Aorta (tissue), 5 donors: ENCODE measurements around the gene ENPP7. TPM values are rescaled to one million over a fixed set of nuclear protein-coding genes. Genes with fewer than 3 reads are reported as not detected.

Source experiments
- ATAC-seq: fragments of 200-7000 bp; cut with Tn5 transposase; one replicate; pipeline ENCODE4 v1.9.1; 2022; ENCODE audit warnings: moderate library complexity; ENCODE audit not compliant: low FRiP score
- DNase-seq, 2 donors: peaks; one replicate each; pipeline ENCODE4 v3.0.0-alpha.2; 2020
- H3K27ac ChIP-seq, 2 donors: one replicate each; pipeline ENCODE4 v1.5.1; 2013; ENCODE audit warnings: low read length in 2 of 2, mild to moderate bottlenecking in 2 of 2, moderate library complexity in 2 of 2, control low read depth in 1 of 2, inconsistent platforms in 1 of 2, low read depth in 1 of 2
- H3K27me3 ChIP-seq, 2 donors: one replicate each; pipeline ENCODE4 v1.6.1; 2013; ENCODE audit warnings: control low read depth in 1 of 2, low read length in 1 of 2, mild to moderate bottlenecking in 1 of 2, moderate library complexity in 1 of 2; ENCODE audit not compliant: insufficient read depth in 2 of 2, control insufficient read depth in 1 of 2
- H3K36me3 ChIP-seq, 2 donors: one replicate each; pipeline ENCODE4 v1.6.1; 2013; ENCODE audit warnings: control low read depth in 1 of 2, low read length in 1 of 2, mild to moderate bottlenecking in 1 of 2; ENCODE audit not compliant: insufficient read depth in 2 of 2, control insufficient read depth in 1 of 2
- H3K4me1 ChIP-seq, 2 donors: one replicate each; pipeline ENCODE4 v1.6.1; 2013; ENCODE audit warnings: low read length in 2 of 2, control low read depth in 1 of 2, mild to moderate bottlenecking in 1 of 2, moderate library complexity in 1 of 2; ENCODE audit not compliant: insufficient read depth in 2 of 2, control insufficient read depth in 1 of 2
- H3K4me3 ChIP-seq, 2 donors: one replicate each; pipeline ENCODE4 v1.5.1; 2013; ENCODE audit warnings: low read length in 2 of 2, control low read depth in 1 of 2, mild to moderate bottlenecking in 1 of 2
- H3K9me3 ChIP-seq: one replicate; pipeline ENCODE4 v1.6.1; 2013; ENCODE audit warnings: mild to moderate bottlenecking, low read length; ENCODE audit not compliant: control insufficient read depth
- WGBS, 2 donors: extraction: QIAGEN DNeasy Blood & Tissue Kit; methylation state at CpG; one replicate each; pipeline ENCODE4 v1.1.7; 2013; 5-methylcytosine and 5-hydroxymethylcytosine counted together
- intact Hi-C, 2 donors: fragments of 100-400 bp; cut with DNase I; formaldehyde crosslinking; loops; one replicate each; pipeline versions ENCODE4 v1.14.2 to v1.15.0; 2022
- polyA plus RNA-seq, 2 donors: library from polyadenylated mRNA; stranded (reverse); fragments of 200-250 nt; gene quantifications; one replicate each; pipeline ENCODE4 v1.2.3, GENCODE V29; 2013
- total RNA-seq, 2 donors: library from RNA; stranded (reverse); fragmentation: NEBNext Ultra II Directional; extraction: Animal tissue kit (Norgen Biotek cat#: 25700); gene quantifications; one replicate each; pipeline ENCODE4 v1.2.1, GENCODE V29; 2021
- donor health status: healthy with polysubstance abuse.
- donor health status: Bipolar disorder and iron deficiency.
- donor health status: DM: no; HTN: no; CAD: no.
- donor health status: DM: no; HTN: no; CAD: no.
- donor health status: DM: yes; HTN: yes; CAD: no.

Gene ENPP7
- total and polyA plus RNA-seq, 4 donors = 10.9 TPM; not detected in 3

DNA sequence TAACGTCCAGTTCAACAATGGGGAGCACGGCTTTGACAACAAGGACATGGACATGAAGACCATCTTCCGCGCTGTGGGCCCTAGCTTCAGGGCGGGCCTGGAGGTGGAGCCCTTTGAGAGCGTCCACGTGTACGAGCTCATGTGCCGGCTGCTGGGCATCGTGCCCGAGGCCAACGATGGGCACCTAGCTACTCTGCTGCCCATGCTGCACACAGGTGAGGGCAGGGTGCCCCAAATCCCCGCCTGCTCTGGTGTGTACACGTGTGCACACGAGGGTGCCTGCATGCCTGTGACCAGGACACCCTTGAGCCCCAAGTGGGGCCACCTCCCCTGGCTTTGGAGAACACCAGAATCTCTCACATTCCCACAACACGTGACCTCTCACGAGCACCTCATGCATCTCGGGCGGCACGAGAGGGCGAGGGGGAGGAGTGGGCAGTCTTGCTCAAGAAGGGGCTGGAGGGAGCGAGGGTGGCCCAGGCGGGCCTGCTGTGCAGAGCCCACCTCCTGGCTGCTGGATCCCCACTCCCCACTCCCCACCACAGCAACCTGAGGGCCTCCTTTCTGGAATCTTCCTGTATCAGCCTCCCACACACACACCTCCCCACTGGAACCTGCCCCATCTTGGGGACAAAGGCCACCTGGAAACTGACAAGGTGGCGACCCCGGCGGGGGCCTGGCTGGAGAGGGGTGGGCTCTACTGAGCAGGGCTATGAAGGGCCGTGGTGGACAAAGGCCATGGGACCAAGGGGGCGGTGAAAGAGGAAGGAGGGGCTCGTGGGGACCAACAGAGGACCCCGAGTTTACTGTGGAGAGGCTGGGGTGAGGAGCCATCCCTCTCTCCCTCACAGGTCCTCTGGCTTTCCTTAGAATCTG, 6.5 kb downstream of the ENPP7 start:
- DNase-seq (no peak), ATAC-seq (no peak)
- no peak overlapping the region for H3K27ac ChIP-seq
- H3K9me3 ChIP-seq = no peaks in the 10 kb centered on the region
- no peak overlapping the region for H3K4me3 ChIP-seq
- H3K27me3 ChIP-seq = no peaks in the 10 kb centered on the region
- WGBS, 2 donors = 90 to 91% methylated on average over 30 of the region's 30 CpGs
- no peaks in the 10 kb centered on the region for H3K36me3 ChIP-seq
- H3K4me1 ChIP-seq = no peaks in the 10 kb centered on the region
- intact Hi-C loops = no loop called here

- no peak for ATAC-seq
- Histone ChIP-seq H3K9me3 (no peaks in the 10 kb centered on the region), H3K36me3 (no peaks in the 10 kb centered on the region), H3K27ac (no peak overlapping the region), H3K27me3 (no peaks in the 10 kb centered on the region), H3K4me1 (no peaks in the 10 kb centered on the region), H3K4me3 (no peak overlapping the region)
- 90 to 94% methylated on average over 17 of the region's 17 CpGs for WGBS, 2 donors
- DNase-seq = peak in 1 of 2 donors; percentile 70
- intact Hi-C loops = no loop called here
Observed at GRCh38 chr17:79737922-79738578, 7.3 kb downstream of the ENPP7 start.

DNA sequence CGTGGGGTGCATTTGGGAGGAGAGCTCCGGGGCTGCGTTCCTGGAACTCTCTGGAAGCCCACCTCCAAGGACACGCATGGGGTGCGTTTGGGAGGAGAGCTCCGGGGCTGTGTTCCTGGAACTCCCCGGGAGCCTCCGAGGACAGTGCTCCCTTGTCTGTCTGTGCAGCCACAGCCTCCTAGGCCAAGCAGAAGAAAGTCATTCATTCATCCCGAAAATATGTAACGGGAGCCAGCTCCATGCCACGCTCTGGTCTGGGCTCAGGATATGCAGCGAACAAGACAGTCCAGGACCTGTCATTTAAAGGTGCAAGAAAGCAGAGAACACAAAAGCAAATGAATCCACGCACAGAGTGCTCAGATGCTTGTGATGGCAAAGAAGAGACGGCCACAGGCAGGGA, 7.9 kb downstream of the ENPP7 start:
- intact Hi-C loops = no loop called here
- Histone ChIP-seq H3K4me3 (no peak overlapping the region), H3K36me3 (no peaks in the 10 kb centered on the region), H3K27me3 (no peaks in the 10 kb centered on the region), H3K27ac (no peak overlapping the region), H3K9me3 (no peaks in the 10 kb centered on the region), H3K4me1 (no peaks in the 10 kb centered on the region)
- 90 to 92% methylated on average over 14 of the region's 14 CpGs for WGBS, 2 donors
- DNase-seq (no peak), ATAC-seq (no peak)

- no peak overlapping the region for H3K27ac ChIP-seq
- intact Hi-C loops = no loop called here
- no peaks in the 10 kb centered on the region for H3K4me1 ChIP-seq
- H3K36me3 ChIP-seq = no peaks in the 10 kb centered on the region
- DNase-seq = no peak
- 85 to 88% methylated on average over 28 of the region's 28 CpGs for WGBS, 2 donors
- no peak for ATAC-seq
- H3K9me3 ChIP-seq = no peaks in the 10 kb centered on the region
- H3K4me3 ChIP-seq = no peak overlapping the region
- H3K27me3 ChIP-seq = no peaks in the 10 kb centered on the region
Observed at GRCh38 chr17:79739148-79740062, 8.7 kb downstream of the ENPP7 start.

DNA sequence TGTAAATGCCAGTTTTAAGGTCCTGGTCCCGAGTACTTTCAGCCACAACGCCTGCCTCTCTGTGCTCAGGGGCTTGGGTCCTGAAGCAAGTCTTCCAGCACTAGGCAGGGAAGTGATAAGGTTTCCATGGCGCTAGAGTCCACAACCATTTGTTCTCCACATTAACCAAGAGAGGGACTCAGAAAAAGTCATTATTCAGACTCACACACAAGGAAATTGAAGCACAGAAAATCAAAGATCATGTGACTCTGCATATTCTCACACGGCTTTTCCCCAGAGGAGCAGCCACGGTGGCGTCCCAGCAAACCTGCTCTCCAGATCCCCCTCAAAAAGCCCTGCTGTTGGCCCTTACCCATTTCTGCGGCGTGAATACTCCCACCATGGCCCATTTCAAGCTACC, 9.7 kb downstream of the ENPP7 start:
- Histone ChIP-seq H3K27me3 (no peaks in the 10 kb centered on the region), H3K4me3 (no peak overlapping the region), H3K36me3 (no peaks in the 10 kb centered on the region), H3K9me3 (no peaks in the 10 kb centered on the region), H3K4me1 (no peaks in the 10 kb centered on the region), H3K27ac (no peak overlapping the region)
- 20 to 23% methylated on average over 8 of the region's 8 CpGs for WGBS, 2 donors
- ATAC-seq = no peak
- DNase-seq = no peak
- intact Hi-C loops = no loop called here

DNA sequence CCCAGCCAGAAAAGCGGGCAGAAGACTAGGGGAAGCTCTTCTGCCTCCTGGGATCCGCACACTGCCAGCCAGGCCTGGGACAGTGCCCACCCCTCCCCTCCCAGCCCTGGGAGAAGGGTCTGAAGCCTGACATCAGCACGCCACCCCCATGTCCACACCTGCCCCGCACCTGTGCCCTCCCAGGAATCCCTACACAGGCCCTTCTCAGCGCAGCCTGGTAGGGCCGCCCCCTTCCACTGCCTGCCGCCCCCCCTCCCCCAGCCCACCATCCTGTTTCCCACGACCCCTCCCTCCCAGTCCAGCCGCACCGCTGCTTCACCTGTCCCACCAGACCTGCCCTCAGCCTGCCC, 10.6 kb downstream of the ENPP7 start:
- Histone ChIP-seq H3K27ac (no peak overlapping the region), H3K4me3 (no peak overlapping the region), H3K9me3 (no peaks in the 10 kb centered on the region), H3K27me3 (no peaks in the 10 kb centered on the region), H3K4me1 (no peaks in the 10 kb centered on the region), H3K36me3 (no peaks in the 10 kb centered on the region)
- DNase-seq (no peak), ATAC-seq (no peak)
- WGBS, 2 donors = 32 to 41% methylated on average over 5 to 10 of the region's 10 CpGs
- intact Hi-C loops = no loop called here

GRCh38 chr17:79741751-79742588, 11.2 kb downstream of the ENPP7 start:
- H3K9me3 ChIP-seq = no peaks in the 10 kb centered on the region
- H3K27me3 ChIP-seq = no peaks in the 10 kb centered on the region
- DNase-seq (peak; percentile 78 to 91), ATAC-seq (peak; percentile 81)
- H3K4me3 ChIP-seq = no peak overlapping the region
- intact Hi-C loops = loop anchor here (2.0 kb wide), 2 partner anchors 249 to 251 kb away; no protein-coding TSS in a partner anchor
- H3K27ac ChIP-seq = no peak overlapping the region
- H3K36me3 ChIP-seq = no peaks in the 10 kb centered on the region
- WGBS, 2 donors = 11% methylated on average over 48 to 53 of the region's 53 CpGs
- no peaks in the 10 kb centered on the region for H3K4me1 ChIP-seq

GRCh38 chr17:79742589-79742918, 11.8 kb downstream of the ENPP7 start:
- WGBS, 2 donors = 85 to 93% methylated on average over 1 of the region's 1 CpG
- H3K27me3 ChIP-seq = no peaks in the 10 kb centered on the region
- DNase-seq (no peak), ATAC-seq (no peak)
- H3K4me3 ChIP-seq = no peak overlapping the region
- intact Hi-C loops = loop anchor here (2.0 kb wide), 2 partner anchors 248 to 250 kb away; no protein-coding TSS in a partner anchor
- H3K4me1 ChIP-seq = no peaks in the 10 kb centered on the region
- no peaks in the 10 kb centered on the region for H3K36me3 ChIP-seq
- H3K27ac ChIP-seq = no peak overlapping the region
- H3K9me3 ChIP-seq = no peaks in the 10 kb centered on the region
